SK-N-SH treated with all-trans-retinoic acid at 6 μM for 48 hours (cell line): ENCODE results near the gene GAN.

Experiments used
- ATAC-seq: fragments of 200-7000 bp; cut with Tn5 transposase; 3 replicates; pipeline ENCODE4 v1.9.1; 2020; ENCODE audit warnings: mild to moderate bottlenecking, moderate library complexity
- ARNTL ChIP-seq: fragments of 450-650 bp; formaldehyde crosslinking; IDR thresholded peaks from 2 replicates; pipeline ENCODE4 v1.5.0; 2020; ENCODE audit warnings: low read depth, mild to moderate bottlenecking, moderate library complexity, borderline replicate concordance
- CSDC2 ChIP-seq: fragments of 250-450 bp; sonication (Bioruptor Pico); IDR thresholded peaks from 2 replicates; pipeline ENCODE4 v1.5.0; 2020; ENCODE audit warnings: mild to moderate bottlenecking, moderate library complexity
- ESRRG ChIP-seq: fragments of 250-450 bp; sonication (Bioruptor Pico); IDR thresholded peaks from 2 replicates; pipeline ENCODE4 v1.6.1; 2021; ENCODE audit warnings: mild to moderate bottlenecking
- GLIS3 ChIP-seq: fragments of 250-450 bp; sonication (Bioruptor Pico); IDR thresholded peaks from 2 replicates; pipeline ENCODE4 v1.5.0; 2020; ENCODE audit warnings: mild to moderate bottlenecking, moderate library complexity
- ISL1 ChIP-seq: fragments of 250-450 bp; sonication (Bioruptor Pico); IDR thresholded peaks from 2 replicates; pipeline ENCODE4 v2.1.2; 2022; ENCODE audit warnings: mild to moderate bottlenecking, moderate library complexity
- OSR1 ChIP-seq: fragments of 250-450 bp; sonication (Bioruptor Pico); IDR thresholded peaks from 2 replicates; pipeline ENCODE4 v1.8.0; 2022; ENCODE audit warnings: moderate library complexity, mild to moderate bottlenecking, inconsistent platforms
- PPARA ChIP-seq: fragments of 250-450 bp; sonication (Bioruptor Pico); IDR thresholded peaks from 2 replicates; pipeline ENCODE4 v1.5.0; 2020; ENCODE audit warnings: mild to moderate bottlenecking, borderline replicate concordance
- RARB ChIP-seq: fragments of 250-450 bp; sonication (Bioruptor Pico); IDR thresholded peaks from 2 replicates; pipeline ENCODE4 v1.8.0; 2021; ENCODE audit warnings: mild to moderate bottlenecking, moderate library complexity
- TCF4 ChIP-seq: fragments of 250-450 bp; sonication (Bioruptor Pico); IDR thresholded peaks from 2 replicates; pipeline ENCODE4 v1.8.0; 2021; ENCODE audit warnings: mild to moderate bottlenecking, moderate library complexity, borderline replicate concordance
- TOX ChIP-seq: fragments of 250-450 bp; sonication (Bioruptor Pico); IDR thresholded peaks from 2 replicates; pipeline ENCODE4 v1.8.0; 2021; ENCODE audit warnings: mild to moderate bottlenecking, moderate library complexity, borderline replicate concordance
- ZC3H10 ChIP-seq: fragments of 250-450 bp; sonication (Bioruptor Pico); IDR thresholded peaks from 2 replicates; pipeline ENCODE4 v1.5.1; 2021; ENCODE audit warnings: mild to moderate bottlenecking, moderate library complexity
- ZFP3 ChIP-seq: fragments of 250-450 bp; sonication (Bioruptor Pico); IDR thresholded peaks from 2 replicates; pipeline ENCODE4 v1.5.0; 2020; ENCODE audit warnings: mild to moderate bottlenecking, moderate library complexity
- ZFP30 ChIP-seq: fragments of 450-650 bp; formaldehyde crosslinking; IDR thresholded peaks from 2 replicates; pipeline ENCODE4 v1.5.0; 2022; ENCODE audit warnings: mild to moderate bottlenecking, moderate library complexity
- ZNF565 ChIP-seq: fragments of 450-650 bp; formaldehyde crosslinking; conservative IDR thresholded peaks from 2 replicates; pipeline ENCODE4 v1.5.0; 2020; ENCODE audit warnings: low read depth, mild to moderate bottlenecking, moderate library complexity
- ZNF70 ChIP-seq: fragments of 450-650 bp; formaldehyde crosslinking; IDR thresholded peaks from 2 replicates; pipeline ENCODE4 v1.5.0; 2020; ENCODE audit warnings: mild to moderate bottlenecking, moderate library complexity
- ZNF8 ChIP-seq: fragments of 450-650 bp; formaldehyde crosslinking; IDR thresholded peaks from 2 replicates; pipeline ENCODE4 v1.5.0; 2020; ENCODE audit warnings: mild to moderate bottlenecking, moderate library complexity
- TF ChIP-seq, protein P1 (sequence below): fragments of 250-450 bp; sonication (Bioruptor Pico); IDR thresholded peaks from 2 replicates; pipeline ENCODE4 v1.5.0; 2020; ENCODE audit warnings: mild to moderate bottlenecking, moderate library complexity
- TF ChIP-seq, protein P2 (sequence below): fragments of 250-450 bp; sonication (Bioruptor Pico); IDR thresholded peaks from 2 replicates; pipeline ENCODE4 v1.8.0; 2021; ENCODE audit warnings: low read depth, mild to moderate bottlenecking, moderate library complexity, borderline replicate concordance
- TF ChIP-seq, protein P3 (sequence below): fragments of 250-450 bp; sonication (Bioruptor Pico); IDR thresholded peaks from 2 replicates; pipeline ENCODE4 v1.5.1; 2021; ENCODE audit warnings: mild to moderate bottlenecking, moderate library complexity

GAN gene

DNA sequence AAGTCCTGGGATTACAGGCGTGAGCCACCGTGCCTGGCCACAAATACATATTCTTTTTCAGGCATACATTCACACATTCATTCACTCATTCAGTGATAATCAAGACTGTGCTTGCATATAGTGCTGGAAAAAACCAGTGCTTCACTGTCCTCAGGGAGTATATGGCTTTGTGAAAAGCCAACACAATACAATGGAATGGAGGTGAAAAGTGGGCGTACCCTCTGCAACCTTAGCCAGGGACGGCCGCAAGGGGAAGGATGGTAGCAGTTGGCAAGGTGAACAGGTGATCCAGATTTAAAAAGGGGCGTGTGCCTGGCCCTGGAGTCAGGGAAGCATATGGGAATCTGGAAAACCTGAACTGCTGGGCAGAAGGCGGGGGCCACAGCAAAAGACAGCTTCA is 18.1 kb upstream of the GAN start:
- ATAC-seq: no peak
- TF ChIP-seq TOX (CRISPR knock-in tag): no peak
- TF ChIP-seq ARNTL (CRISPR knock-in tag): no peak
- no peak for TF ChIP-seq ZFP3 (CRISPR knock-in tag)
- TF ChIP-seq ZC3H10: no peak
- no peak for TF ChIP-seq ZNF8 (CRISPR knock-in tag)
- no peak for TF ChIP-seq GLIS3 (CRISPR knock-in tag)
- no peak for TF ChIP-seq ZNF70 (CRISPR knock-in tag)
- TF ChIP-seq, protein P1, sequence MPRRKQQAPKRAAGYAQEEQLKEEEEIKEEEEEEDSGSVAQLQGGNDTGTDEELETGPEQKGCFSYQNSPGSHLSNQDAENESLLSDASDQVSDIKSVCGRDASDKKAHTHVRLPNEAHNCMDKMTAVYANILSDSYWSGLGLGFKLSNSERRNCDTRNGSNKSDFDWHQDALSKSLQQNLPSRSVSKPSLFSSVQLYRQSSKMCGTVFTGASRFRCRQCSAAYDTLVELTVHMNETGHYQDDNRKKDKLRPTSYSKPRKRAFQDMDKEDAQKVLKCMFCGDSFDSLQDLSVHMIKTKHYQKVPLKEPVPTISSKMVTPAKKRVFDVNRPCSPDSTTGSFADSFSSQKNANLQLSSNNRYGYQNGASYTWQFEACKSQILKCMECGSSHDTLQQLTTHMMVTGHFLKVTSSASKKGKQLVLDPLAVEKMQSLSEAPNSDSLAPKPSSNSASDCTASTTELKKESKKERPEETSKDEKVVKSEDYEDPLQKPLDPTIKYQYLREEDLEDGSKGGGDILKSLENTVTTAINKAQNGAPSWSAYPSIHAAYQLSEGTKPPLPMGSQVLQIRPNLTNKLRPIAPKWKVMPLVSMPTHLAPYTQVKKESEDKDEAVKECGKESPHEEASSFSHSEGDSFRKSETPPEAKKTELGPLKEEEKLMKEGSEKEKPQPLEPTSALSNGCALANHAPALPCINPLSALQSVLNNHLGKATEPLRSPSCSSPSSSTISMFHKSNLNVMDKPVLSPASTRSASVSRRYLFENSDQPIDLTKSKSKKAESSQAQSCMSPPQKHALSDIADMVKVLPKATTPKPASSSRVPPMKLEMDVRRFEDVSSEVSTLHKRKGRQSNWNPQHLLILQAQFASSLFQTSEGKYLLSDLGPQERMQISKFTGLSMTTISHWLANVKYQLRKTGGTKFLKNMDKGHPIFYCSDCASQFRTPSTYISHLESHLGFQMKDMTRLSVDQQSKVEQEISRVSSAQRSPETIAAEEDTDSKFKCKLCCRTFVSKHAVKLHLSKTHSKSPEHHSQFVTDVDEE (CRISPR knock-in tag): no peak
- TF ChIP-seq, protein P2, sequence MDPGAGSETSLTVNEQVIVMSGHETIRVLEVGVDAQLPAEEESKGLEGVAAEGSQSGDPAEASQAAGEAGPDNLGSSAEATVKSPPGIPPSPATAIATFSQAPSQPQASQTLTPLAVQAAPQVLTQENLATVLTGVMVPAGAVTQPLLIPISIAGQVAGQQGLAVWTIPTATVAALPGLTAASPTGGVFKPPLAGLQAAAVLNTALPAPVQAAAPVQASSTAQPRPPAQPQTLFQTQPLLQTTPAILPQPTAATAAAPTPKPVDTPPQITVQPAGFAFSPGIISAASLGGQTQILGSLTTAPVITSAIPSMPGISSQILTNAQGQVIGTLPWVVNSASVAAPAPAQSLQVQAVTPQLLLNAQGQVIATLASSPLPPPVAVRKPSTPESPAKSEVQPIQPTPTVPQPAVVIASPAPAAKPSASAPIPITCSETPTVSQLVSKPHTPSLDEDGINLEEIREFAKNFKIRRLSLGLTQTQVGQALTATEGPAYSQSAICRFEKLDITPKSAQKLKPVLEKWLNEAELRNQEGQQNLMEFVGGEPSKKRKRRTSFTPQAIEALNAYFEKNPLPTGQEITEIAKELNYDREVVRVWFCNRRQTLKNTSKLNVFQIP (CRISPR knock-in tag): no peak
- no peak for TF ChIP-seq CSDC2 (CRISPR knock-in tag)
- no peak for TF ChIP-seq OSR1 (CRISPR knock-in tag)
- no peak for TF ChIP-seq ZNF565 (CRISPR knock-in tag)
- no peak for TF ChIP-seq TCF4 (CRISPR knock-in tag)
- no peak for TF ChIP-seq ZFP30 (CRISPR knock-in tag)
- TF ChIP-seq ISL1 (CRISPR knock-in tag): no peak
- TF ChIP-seq, protein P3, sequence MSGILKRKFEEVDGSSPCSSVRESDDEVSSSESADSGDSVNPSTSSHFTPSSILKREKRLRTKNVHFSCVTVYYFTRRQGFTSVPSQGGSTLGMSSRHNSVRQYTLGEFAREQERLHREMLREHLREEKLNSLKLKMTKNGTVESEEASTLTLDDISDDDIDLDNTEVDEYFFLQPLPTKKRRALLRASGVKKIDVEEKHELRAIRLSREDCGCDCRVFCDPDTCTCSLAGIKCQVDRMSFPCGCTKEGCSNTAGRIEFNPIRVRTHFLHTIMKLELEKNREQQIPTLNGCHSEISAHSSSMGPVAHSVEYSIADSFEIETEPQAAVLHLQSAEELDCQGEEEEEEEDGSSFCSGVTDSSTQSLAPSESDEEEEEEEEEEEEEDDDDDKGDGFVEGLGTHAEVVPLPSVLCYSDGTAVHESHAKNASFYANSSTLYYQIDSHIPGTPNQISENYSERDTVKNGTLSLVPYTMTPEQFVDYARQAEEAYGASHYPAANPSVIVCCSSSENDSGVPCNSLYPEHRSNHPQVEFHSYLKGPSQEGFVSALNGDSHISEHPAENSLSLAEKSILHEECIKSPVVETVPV (CRISPR knock-in tag): no peak
- TF ChIP-seq, all 23 proteins: peak for 0

DNA sequence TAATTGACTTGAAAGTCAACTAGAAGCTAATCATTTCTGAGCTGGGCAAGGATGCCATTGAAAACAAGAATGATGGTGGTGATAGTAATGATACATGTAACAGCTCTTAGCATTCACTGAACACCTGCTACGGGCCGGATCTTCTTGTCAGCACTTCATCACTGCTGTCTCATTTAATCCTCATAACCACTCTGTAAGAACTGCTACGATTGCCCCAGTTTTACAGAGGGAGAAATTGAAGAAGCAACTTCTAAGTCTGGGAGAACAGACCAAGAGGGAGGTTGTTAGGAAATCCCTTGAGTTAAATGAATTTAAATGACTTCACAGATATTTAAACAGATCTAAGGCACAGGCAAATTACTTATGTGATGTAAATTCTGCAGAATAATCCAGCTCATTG is 7.0 kb upstream of the GAN start:
- TF ChIP-seq ZC3H10: no peak
- TF ChIP-seq TOX (CRISPR knock-in tag): no peak
- TF ChIP-seq, protein P3 (CRISPR knock-in tag): no peak
- TF ChIP-seq, protein P2 (CRISPR knock-in tag): no peak
- no peak for TF ChIP-seq ZFP3 (CRISPR knock-in tag)
- no peak for TF ChIP-seq TCF4 (CRISPR knock-in tag)
- TF ChIP-seq ZFP30 (CRISPR knock-in tag): no peak
- no peak for TF ChIP-seq PPARA
- TF ChIP-seq GLIS3 (CRISPR knock-in tag): no peak
- no peak for TF ChIP-seq ZNF70 (CRISPR knock-in tag)
- TF ChIP-seq ZNF565 (CRISPR knock-in tag): no peak
- TF ChIP-seq ESRRG (CRISPR knock-in tag): no peak
- no peak for TF ChIP-seq OSR1 (CRISPR knock-in tag)
- TF ChIP-seq CSDC2 (CRISPR knock-in tag): no peak
- no peak for TF ChIP-seq ARNTL (CRISPR knock-in tag)
- ATAC-seq: no peak

DNA sequence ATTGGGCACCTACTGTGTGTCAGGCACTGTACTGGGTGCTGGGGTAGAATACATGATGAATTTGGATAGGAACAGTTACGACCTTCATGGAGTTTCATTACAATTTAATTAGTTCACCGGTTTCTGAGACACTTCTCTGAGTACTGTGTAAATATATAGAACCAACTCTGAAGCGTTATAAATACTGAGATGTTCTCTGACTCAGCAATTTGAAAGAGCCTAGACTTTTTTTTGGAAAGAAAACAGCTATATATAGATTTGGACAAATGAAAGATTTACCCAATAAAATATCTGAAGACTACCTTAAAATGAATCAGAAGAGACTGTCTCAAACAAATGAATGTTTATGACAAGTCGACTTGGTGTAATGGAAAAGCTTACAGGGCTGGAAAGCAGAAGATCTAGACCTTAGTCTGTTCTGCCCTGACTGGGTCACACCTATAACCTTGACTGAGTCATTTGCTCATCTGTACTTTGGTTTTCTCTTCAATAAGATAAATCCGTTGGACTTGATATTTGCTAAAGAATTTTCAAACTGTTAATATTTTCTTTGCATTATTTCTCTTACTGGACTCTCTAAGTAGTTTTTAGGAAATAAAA is 4.6 kb upstream of the GAN start:
- no peak for ATAC-seq
- TF ChIP-seq RARB (CRISPR knock-in tag) (no peak), ISL1 (CRISPR knock-in tag) (no peak)
